HG03571 (cell line): ENCODE results near the gene LDHAL6B.
A peak's percentile ranks its signal among the peaks of the same experiment; 100 is the strongest.

Experiments
- ATAC-seq: cut with Tn5 transposase; IDR thresholded peaks from one replicate; pipeline ENCODE4 v1.9.1; 2021; ENCODE audit not compliant: unreplicated experiment

Gene LDHAL6B

DNA sequence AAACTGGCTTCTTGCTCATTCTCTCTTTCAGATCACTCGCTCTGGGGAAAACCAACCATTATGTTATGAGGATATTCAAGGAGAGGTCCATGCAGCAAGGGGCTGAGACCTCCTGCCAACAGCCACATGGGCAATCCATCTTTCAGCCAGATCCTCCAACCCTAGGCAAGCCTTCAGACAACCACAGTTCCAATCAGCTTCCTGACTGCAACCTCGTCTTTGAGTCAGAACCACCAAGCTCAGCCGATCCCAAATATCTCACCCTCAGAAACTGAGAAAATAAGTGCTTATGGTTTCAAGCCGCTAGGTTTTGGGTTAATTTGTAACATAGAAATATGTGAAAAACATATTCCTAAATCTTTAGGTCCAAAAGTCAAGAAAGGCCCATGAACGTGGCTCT, 10.3 kb downstream of the LDHAL6B start:
- ATAC-seq: no peak

DNA sequence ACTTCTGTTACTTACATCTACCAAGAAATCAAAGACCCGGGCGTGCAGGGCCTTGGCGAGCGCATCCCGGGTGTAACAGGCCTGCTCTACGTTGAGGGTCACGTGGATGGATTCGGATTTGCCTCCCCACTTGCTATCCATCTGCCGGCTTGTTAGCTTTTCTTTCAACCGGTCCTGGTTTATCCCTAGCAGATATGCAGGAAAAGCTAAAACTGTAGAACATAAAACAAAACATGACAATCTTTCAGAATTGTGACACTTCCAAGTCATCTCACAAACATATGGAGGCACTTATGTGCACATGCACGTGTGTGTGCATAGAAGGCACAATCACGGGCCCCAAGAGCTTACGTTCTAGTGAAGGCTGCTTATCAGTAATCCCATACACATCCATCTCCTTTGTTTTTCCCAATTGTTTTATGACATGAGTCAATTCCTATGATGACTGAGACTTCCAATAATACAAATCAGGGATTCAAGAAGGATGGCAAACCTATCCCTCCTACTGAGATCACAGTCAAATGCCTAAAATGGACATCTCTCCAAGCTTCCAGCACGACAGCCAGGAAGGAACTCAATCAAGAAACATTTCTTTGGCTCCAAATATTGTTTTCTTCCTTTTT, 11.3 kb downstream of the LDHAL6B start:
- no peak for ATAC-seq

DNA sequence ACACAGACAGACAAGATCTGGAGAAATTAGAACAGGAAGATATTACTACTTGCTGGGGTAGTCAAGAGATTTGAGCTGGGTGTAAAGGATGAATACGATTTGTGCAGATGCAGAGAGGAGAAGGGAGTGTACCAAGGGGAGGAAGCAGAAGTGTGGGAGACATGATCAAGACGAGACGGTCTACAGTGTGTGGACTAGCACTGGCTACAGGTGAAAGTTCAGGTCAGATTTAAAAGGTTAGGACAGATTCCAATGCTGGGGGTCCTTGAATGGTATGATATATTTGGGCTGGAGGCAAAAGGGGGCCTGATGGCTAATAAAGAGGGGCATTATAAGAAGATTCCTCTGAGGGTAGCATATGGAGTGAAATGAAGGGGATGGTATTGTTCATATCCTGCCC, 12.1 kb downstream of the LDHAL6B start:
- ATAC-seq: no peak

DNA sequence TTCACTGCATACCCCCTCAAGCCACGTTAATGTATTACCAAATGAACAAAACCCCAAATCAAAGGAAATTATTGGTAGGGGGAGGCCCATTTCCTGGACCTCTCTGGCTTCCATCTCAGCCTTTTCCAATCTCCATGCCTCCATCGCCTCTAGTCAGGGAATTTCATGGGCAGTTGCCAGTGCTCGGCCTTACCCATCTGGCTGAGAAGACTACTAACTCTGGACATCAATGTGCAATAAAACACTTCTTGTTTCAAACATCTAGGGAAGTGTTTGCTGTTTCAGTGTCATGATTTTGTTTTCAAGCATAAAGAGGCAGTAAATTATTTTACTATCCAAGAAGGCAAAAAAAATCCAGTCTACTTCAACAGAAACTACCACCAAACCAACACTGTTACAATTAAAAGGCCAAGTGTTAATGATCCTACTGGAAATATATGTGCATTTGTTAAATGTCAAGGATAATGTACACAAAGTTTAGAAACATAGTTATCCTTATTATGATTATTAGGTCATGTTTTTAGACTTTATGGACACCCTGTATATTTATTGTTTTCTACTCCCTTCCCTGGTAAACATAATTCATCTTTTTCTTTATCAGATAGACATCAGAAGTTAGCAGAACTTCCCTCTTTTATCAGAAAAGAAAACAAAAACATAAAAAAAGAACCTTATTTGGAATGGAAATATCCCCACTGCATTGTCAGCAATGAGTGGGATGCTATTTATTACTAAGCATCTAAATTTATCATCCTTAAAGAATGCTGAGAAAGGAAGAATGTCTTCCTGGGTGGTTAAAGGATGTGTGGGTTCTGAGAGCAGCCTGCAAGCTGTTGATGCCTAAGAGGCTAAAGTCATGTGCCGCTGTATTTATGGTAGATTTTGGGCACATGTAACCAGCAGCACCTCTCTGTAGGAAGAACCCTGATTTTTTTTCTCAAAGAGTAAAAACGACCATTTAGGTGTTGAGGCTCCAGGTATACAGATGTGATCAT, 15.2 kb downstream of the LDHAL6B start:
- ATAC-seq: no peak

DNA sequence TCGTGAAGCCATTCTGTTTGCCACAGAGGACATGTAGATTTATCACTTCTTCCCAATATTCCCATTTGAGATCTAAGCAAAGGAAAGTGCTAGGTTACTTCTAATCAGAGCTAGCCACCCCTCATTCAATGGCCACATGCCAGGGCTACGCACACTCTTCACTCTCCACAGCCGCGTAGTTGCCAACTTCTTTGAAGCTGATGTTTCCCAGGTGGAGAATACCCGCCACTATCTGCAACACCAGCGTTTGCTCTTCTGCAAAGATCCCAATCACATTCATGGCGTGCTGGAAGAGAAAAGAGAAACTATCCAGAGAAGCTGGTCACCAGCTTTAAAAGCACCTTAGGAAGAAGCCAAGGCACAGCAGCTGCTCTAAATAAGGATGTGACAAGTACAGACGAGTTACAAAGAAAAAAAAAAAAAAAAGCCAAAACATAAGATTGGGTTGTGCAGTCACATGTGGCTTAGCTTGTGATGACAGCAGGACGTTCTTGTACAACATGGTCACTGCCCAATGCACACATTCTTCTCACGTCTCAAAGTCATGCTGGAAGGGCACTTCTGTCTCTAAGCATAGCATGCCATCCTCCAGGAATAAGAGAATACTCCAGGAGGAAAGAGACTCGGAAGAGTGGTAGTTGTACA, 16.4 kb downstream of the LDHAL6B start:
- ATAC-seq: no peak

DNA sequence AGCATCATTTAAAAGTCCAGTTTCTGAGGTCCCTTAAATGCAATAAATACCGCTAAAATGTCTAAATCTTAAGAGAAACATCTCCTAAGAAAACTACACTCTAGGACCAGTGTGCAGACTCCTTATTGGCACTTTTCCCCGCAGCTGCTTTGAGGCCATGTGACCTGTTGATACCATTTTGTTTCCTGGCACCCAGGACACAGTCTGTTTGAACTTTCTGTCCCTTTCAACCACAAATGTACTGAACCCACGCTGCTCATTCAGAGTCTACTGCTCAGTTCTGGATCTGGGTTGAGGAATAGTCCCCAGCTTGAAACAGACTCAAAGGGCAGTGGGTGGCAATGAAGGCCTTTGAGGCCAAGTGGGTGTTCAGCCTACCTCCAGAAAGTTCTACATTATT, 17.1 kb downstream of the LDHAL6B start:
- ATAC-seq: no peak

DNA sequence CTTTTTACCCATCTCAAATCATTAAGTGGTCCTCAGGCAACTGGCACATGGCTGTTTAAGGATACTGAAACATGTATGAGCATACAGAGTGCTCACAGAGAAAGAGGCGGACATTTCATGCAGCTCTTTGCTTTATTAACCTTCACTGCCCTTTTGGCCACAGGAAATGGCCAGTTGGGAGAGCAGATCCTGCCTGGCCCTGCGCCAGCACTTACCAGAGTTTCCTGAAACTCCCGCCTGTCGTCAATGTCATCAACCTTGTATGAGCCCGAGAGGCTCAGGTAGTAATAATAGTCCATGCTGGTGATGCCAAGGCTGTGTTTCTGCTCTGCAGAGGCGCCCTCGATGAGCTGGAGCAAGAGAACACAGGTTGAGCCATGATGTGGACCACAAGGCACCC, 17.8 kb downstream of the LDHAL6B start:
- ATAC-seq: no peak

DNA sequence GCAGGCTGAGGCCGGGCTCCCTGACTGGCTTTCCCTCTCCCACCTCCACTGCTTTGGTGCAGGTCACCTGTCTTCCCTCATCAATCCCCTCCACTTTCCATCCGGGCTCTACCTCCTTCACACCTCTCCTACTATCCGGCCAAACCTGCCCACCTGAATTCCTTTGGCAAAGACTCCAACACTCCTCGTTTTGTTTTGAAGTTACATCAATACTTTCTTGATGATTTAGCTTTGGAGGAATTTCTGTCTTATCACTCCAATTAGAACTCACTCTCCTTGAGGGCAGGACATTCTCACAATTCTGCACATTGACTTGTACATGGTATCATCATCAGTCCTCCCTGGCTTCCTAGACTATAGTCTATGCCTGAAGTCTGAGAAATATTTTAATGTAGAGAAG, 20.4 kb downstream of the LDHAL6B start:
- ATAC-seq: no peak

DNA sequence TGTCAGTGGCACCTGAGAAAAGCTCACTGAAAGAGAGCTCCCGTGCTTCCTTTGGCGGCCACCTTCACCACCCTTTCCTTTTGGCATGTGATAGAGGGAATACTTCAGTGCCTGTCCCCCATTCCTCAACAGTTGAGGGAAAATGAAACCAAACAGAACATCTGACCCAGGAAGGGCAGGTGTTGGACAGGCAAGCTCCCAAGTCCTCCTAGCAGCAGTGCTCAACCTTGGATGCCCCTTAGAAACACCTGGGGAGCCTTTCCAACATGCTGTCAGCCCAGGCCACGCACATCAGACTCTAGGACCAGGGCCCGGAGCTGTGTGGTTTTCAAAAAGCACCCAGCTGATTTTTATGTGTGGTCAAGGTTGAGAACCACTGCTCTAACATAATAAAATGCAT, 22.4 kb downstream of the LDHAL6B start:
- no peak for ATAC-seq

DNA sequence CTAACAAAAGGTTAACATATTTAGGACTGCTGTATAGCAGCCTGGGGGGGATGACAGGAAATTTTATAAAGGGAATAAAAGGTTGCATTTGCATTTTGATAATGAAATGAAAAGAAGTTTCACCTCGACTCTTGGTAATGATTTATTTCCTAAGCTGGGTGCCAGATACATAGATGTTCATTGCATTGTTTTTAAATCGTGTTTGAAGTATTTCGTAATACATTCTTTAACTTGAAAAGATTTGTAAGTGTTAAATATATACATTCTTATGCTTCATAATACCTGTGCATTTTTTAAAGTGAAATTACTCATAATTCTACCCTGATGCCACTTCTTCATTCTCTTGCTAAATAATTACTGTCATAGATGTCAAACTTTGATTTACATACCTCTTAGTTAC, 22.8 kb downstream of the LDHAL6B start:
- ATAC-seq: no peak

DNA sequence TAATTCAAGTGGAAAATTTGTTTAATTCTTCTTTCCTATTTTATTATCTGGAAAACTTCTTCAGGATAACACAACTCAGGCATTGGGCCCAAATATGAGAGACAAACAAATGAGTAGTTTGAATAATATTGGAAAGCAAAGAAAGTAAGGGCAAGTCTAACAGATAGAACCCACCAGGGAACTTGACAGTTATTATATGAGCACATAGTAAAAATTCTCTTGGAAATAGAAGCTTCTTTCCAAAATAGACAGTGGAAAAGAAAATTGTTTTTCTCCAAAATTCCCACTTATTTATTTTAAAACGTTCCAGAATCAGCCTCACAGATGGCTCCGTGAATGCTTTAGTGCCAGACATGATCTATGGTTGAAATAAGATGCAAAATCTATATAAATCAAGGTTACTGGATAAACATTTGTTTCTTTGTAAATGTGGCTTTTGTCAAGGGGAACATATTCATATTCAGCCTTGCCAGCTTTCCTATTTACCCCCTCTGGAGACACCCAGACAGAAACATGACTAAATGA, 23.9 kb downstream of the LDHAL6B start:
- ATAC-seq: no peak

DNA sequence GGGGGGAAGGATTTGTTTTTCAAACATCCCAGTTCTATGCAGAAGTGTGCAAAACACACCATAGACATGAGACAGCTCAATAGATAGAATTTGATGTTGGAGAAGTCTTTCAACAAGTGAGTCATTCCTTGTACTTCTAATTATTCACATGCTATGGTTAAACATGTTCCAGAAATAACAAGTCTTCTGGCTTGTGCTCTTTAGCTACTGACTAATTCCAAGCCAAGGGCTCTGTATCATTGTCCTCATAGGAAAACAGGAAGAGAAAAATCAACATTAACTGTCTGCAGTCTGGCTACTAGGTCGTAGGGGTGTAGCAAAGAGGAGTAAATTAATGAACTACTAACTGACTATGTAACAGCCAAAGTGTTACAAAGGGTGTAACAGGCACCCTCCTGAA, 25.8 kb downstream of the LDHAL6B start:
- ATAC-seq: no peak

DNA sequence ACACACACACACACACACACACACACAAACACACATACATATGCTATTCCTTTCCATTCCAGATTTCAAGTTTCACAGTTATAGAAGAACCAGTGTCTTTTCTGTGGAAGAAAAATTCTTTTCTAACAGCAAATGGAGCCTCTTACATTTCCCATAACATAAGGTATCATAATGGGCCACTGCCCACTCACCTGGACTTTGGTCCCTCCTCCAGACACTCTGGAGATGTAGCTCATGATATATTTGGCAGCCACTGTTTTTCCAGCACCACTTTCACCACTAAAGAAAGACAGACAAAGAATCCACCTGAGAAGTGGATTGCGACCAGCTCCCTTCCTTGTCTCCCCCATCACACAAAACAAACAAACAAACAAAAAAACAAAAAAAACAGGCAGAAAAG, 29.8 kb downstream of the LDHAL6B start:
- ATAC-seq: no peak

DNA sequence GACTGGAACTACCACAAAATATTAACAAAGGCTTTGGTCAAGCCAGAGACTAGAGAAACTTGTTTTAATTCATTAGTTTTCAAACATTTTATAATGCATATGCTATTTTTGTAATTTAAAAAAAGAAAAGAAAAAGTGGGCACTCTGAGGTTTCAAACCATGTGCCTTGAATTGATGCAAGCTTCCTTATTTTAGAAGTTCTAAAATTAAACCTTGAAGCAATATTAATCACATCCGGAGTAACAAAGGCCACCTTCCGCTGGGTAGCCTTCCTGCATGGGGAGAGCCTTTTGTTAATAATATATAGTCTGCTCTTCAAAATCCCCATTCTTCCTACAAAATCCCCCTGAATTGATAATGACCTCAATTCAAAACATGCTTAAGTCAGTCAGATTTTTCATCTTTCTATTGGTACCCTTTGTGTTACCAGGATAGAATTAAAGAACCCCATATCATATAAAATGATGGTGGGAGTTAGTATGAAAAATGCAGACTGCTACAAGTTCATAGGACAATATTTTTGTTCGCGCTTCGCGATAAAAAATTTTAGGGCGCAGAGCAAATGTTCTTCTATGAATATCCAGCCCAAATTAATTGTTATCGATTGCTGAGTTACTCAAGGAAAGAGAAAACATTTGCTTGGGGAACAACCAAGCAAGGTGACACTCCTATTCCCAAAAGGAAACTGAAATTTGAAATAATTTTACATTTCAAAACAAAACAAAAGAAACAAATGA, 30.6 kb downstream of the LDHAL6B start:
- peak; percentile 78 for ATAC-seq

DNA sequence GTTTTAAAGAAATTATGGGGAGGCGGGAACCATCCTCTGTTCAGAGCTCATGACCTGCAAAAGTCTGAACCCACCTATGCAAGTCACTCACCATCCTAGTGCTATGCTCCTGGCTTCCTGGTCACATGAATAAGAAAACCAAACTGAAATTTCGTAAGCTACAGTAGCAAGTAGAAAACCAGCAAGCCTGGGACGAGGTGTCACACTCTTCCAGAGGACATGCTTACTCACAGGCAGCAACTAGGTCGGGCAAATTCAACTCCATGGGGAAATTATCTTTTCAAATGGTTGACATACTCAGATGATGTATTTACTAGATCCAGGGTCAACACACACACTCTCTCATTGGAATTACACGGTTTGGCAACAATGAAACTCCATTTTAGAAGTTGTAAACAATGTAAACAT, 31.3 kb downstream of the LDHAL6B start:
- ATAC-seq: peak; percentile 35

DNA sequence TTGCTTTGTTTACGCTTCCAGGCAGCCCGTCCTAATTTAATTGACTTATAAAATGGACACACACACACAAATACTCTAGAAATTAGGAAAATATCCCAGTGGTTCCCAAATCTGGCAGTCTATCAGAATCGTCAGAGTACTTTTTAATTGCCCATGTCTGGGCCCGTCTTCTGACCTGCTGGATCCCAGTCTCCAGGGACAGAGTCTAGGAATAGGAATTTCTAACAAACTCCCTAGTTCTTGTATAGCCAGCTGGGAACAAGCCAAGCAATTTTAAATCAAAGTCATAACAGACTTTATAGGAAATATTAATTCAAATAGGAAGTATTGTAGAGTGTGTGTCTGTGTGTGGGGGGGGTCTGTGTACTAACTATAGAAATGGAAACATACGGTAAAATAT, 33.4 kb downstream of the LDHAL6B start:
- ATAC-seq: no peak

DNA sequence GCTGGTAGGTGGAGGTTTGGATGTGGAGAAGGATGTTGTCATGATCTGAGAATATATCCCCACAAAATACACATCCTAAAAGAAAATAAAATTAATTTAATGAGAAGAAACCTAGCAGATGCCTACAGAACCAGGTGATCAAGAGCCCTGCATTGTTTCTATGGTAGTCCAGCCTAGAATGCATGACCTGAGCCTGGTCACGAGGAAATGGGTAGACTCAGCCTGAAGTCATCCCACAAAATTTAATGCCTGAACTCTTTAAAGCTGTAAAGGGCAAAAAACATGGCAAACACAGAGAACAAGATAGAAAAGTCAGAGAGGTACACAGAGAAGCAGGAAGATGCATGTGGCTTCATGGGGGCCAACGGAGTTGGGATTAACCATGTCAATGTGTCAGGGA, 36.0 kb downstream of the LDHAL6B start:
- ATAC-seq: no peak

DNA sequence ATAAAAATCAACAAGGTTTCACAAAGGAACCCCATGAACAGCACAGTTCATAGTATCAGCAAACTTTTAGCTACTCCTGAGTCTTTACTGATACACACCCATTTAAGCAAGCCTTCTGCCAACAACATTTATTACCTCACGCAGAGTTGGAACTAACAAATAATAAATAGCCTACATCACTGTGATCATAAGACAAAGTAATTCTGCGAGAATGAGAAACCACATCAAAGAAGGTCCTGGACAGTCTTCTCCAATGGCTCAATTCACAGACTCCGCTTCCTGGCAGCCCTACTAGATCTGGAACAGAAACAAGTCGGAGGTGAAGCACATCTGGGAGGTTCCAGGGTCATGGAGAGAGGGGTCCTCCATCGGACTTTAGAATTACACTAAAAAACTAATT, 37.0 kb downstream of the LDHAL6B start:
- no peak for ATAC-seq

DNA sequence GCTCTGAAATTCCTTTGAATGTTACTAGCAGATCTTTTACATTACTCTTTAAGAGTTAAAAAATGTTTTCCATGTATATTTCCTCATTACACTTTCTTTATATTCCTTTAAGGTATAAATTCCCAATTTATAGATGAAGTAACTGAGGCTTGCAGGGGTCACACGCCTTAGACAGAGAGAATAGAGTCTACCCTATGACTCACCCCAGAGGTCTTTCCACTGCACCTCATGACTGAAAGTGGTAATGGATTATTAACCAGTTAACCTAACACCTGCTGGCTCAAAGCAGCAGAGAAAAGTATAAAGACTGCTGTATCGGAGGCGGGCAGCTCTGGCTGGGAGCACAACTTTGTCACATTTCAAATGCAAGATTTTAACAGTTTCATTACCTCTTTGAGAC, 37.7 kb downstream of the LDHAL6B start:
- peak; percentile 87 for ATAC-seq

DNA sequence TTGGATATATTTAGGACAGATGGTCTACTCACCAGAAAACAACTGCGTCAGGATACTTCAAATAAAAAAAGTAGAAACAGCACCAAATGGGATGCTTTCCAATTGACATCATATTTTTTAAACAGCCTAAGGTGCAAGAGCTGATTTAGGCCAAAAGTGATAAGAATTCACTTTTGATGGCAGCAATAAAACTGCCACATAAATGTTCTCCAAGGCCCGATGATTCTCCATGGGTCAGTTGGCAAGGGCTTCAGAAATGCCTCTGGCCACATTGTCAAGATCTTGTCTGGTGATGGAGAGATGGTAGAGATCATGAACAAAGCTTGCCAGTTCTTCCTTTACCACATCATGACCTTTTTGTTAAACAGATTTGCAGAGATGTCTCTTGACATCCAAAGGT, 38.9 kb downstream of the LDHAL6B start:
- no peak for ATAC-seq

DNA sequence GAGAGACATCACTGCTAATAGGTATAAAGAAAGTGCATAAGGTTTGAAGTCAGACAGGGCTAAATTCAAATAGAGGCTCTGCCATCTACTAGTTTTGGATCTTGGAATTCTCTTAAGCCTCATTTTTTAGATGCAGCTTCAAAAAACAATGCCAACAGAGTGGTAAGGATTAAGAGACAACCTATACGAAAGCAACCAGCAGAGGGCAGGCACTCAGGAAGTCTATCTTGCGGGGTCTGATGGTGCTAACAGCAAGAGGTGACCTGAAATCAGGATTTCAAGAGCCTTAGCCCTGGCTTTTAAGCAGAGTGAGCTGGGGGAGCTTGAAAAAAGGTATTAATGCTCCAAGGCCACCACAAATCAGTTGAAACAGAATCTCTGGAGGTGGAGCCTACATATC, 40.7 kb downstream of the LDHAL6B start:
- no peak for ATAC-seq
